C4-2B (cell line): ENCODE measurements around the gene CYP26B1.

ENCODE experiments used
- CTCF ChIP-seq: fragments of 450-650 bp; conservative IDR thresholded peaks from 2 replicates; pipeline ENCODE4 v1.5.1; 2017; ENCODE audit warnings: mild to moderate bottlenecking
- ZFX ChIP-seq: fragments of 450-650 bp; IDR thresholded peaks from 2 replicates; pipeline ENCODE4 v1.6.1; 2017

GRCh38 chr2:72132981-72133720 lies 14.5 kb downstream of the CYP26B1 start:
- TF ChIP-seq CTCF (no peak), ZFX (no peak)
